Activated naive CD4-positive, alpha-beta T cell treated with anti-CD3 and anti-CD28 coated beads for 36 hours (primary cell): ENCODE measurements around the gene OR10A2. TPM values are rescaled to one million over a fixed set of nuclear protein-coding genes. Genes with fewer than 3 reads are reported as not detected.
"Not testable (repeated sequence)": the region's sequence is repeated elsewhere in the genome, so short reads cannot be mapped to it uniquely, and the experiment has no call there.

Experiments used
- CTCF ChIA-PET: fragments of 350-600 bp; sonication (Branson Sonifier 250); formaldehyde crosslinking; loops from one replicate; lab custom pipeline; 2021; ENCODE audit warnings: antibody characterized with exemption; lab: Charles Lee
- DNase-seq: peaks from one replicate; pipeline ENCODE4 v3.0.0-alpha.2; 2020
- H3K27ac Mint-ChIP-seq: one replicate; pipeline ENCODE4 v1.8.0; 2021; ENCODE audit warnings: mild to moderate bottlenecking, mixed read lengths
- H3K27me3 Mint-ChIP-seq: one replicate; pipeline ENCODE4 v1.8.0; 2021; ENCODE audit warnings: low read depth, mixed read lengths
- H3K36me3 Mint-ChIP-seq: one replicate; pipeline ENCODE4 v1.8.0; 2021; ENCODE audit warnings: low read depth, mixed read lengths
- H3K4me1 Mint-ChIP-seq: one replicate; pipeline ENCODE4 v1.8.0; 2021; ENCODE audit warnings: low read depth, mixed read lengths
- H3K4me3 Mint-ChIP-seq: one replicate; pipeline ENCODE4 v1.8.0; 2021; ENCODE audit warnings: mild to moderate bottlenecking, moderate library complexity, mixed read lengths
- H3K9me3 Mint-ChIP-seq: one replicate; pipeline ENCODE4 v1.8.0; 2021; ENCODE audit warnings: mixed read lengths
- intact Hi-C: fragments of 100-400 bp; cut with micrococcal nuclease; formaldehyde crosslinking; loops from one replicate; pipeline ENCODE4 v1.15.1; 2023
- total RNA-seq, 2 experiments: library from RNA; stranded (reverse); gene quantifications; one replicate each; pipeline ENCODE4 v1.2.3, GENCODE V29; 2021

OR10A2 gene
- total RNA-seq, 2 experiments from 2014 or later = not detected

DNA sequence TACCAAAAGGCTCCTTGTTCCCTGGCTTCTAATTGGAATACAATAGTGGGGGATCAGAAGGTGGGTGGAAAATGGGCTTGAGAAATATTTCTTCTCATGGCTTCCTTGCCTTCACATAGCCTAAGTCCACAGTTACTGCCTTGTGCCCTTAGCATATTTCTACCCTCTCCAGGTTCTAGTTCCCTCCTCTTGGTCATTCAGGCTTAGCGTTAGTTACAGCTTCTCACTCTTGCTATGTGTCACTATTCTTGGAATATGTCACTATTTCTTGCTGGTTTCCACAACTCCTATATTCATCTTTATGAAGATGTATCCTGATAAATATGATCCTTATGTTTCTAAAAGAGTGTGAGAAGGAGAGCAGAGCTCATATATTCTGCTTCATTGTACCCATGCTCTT is 27.0 kb downstream of the OR10A2 start:
- Mint-ChIP-seq H3K36me3 (no peaks in the 10 kb centered on the region), H3K27ac (no peak overlapping the region), H3K4me1 (no peaks in the 10 kb centered on the region), H3K9me3 (no peaks in the 10 kb centered on the region), H3K4me3 (no peak overlapping the region), H3K27me3 (peaks cover 11% of the 10 kb centered on the region)
- intact Hi-C loops = no loop called here
- CTCF ChIA-PET = interaction anchor here (0.6 to 1.4 kb wide), 4 partner anchors 13 to 1583 kb away, joined by 3 to 4 read pairs (median 4); no protein-coding TSS in a partner anchor
- DNase-seq = no peak

DNA sequence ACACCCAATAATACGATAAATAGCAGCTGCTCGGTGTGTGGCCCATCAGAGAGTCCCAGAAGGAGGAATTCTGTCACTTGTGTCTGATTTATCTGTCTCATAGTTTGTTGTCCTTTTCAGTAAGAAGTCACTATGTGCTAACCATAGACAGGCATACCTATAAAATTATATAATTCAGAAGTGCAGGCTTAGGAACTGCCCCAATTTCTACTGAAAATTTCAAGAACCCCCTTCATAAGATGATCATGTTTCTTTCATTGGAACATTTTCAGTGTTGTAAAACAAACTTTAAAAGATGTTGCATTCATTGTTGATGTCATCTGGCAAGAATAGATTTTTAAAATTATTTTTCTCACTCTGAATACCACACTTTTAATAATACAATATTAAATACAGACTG is 29.5 kb downstream of the OR10A2 start, which contains the start of gene OR2D2:
OR2D2 (minus strand) TSS at position 101 of the 400 bp plus-strand sequence; CDS start at position 101, 0 bp downstream.
- no peak within 1 kb of the TSS for H3K27ac Mint-ChIP-seq
- no peak for DNase-seq
- intact Hi-C loops = no loop called here
- H3K27me3 Mint-ChIP-seq = peaks cover 11% of the 10 kb centered on the region
- CTCF ChIA-PET = no interaction called here
- no peaks in the 10 kb centered on the region for H3K36me3 Mint-ChIP-seq
- no peaks in the 10 kb centered on the region for H3K4me1 Mint-ChIP-seq
- no peaks in the 10 kb centered on the region for H3K9me3 Mint-ChIP-seq
- H3K4me3 Mint-ChIP-seq = no peak within 1 kb of the TSS

DNA sequence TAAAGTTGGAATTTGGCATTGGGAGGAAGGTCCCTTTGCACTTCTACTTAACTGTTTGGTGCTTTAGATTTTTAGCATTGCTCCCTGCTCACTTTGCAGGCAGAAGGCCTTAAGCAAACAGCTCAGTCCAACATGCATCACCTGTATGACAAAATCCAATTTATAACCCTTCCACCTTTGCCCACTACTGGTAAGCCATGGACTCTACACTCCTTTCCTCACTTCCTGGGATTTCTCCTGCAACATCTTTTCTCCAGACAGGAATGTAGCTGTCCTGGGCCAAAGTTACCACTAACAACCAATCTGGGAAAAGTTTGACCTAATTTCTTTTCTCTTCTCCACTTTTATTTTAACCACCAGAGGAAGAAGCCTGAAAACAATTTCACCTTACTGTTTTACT is 31.2 kb downstream of the OR10A2 start:
- Mint-ChIP-seq H3K4me3 (no peak overlapping the region), H3K9me3 (no peaks in the 10 kb centered on the region), H3K36me3 (no peaks in the 10 kb centered on the region), H3K27ac (no peak overlapping the region), H3K4me1 (no peaks in the 10 kb centered on the region), H3K27me3 (peaks cover 14% of the 10 kb centered on the region)
- no peak for DNase-seq
- CTCF ChIA-PET = no interaction called here
- intact Hi-C loops = no loop called here

DNA sequence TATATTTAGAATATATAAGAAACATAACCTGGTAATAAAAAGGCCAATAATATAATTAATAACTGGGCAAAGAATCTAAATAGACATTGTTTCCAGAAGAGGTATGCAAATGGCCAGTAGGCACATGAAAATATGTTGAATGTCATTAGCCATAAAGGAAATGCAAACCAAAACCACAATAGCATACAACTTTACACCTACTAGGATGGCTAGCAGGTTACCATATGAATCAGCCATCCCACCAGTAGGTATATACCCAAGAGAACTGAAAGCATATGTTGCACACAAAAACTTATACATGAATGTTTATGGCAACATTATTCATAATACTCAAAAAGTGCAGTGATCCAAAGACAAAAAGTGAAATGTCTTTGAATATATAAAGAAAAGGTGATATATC is 32.2 kb downstream of the OR10A2 start:
- CTCF ChIA-PET = no interaction called here

DNA sequence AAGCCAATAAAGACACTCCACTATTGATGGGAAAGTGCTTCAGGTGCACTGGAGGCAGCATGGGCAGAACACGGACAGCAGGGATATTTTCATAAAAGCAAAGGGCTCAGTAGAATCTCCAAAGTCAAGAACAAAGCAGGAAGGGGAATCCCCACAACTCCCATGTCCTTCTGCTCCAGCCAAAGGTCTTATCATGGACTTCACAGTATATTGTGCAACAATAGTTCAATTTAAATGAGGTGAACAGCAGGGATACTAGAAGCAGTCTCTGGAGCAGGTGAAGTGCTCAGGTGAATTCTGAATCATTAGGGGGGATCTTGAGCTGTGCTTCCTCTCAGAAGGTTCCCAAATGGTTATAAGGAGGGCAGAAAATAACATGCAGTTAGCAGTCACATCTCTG is 36.1 kb downstream of the OR10A2 start:
- no peak for DNase-seq
- peaks cover 2% of the 10 kb centered on the region for H3K27me3 Mint-ChIP-seq
- H3K4me3 Mint-ChIP-seq = no peak overlapping the region
- intact Hi-C loops = no loop called here
- no peaks in the 10 kb centered on the region for H3K9me3 Mint-ChIP-seq
- H3K36me3 Mint-ChIP-seq = no peaks in the 10 kb centered on the region
- no peaks in the 10 kb centered on the region for H3K4me1 Mint-ChIP-seq
- H3K27ac Mint-ChIP-seq = no peak overlapping the region
- CTCF ChIA-PET = no interaction called here

More for the DNA sequence above, 32.2 kb downstream of the OR10A2 start:
- H3K4me3 Mint-ChIP-seq = no peak overlapping the region
- H3K4me1 Mint-ChIP-seq = no peaks in the 10 kb centered on the region
- DNase-seq = no peak
- intact Hi-C loops = no loop called here
- H3K9me3 Mint-ChIP-seq = no peaks in the 10 kb centered on the region
- no peaks in the 10 kb centered on the region for H3K36me3 Mint-ChIP-seq
- H3K27ac Mint-ChIP-seq = no peak overlapping the region
- H3K27me3 Mint-ChIP-seq = peaks cover 14% of the 10 kb centered on the region

DNA sequence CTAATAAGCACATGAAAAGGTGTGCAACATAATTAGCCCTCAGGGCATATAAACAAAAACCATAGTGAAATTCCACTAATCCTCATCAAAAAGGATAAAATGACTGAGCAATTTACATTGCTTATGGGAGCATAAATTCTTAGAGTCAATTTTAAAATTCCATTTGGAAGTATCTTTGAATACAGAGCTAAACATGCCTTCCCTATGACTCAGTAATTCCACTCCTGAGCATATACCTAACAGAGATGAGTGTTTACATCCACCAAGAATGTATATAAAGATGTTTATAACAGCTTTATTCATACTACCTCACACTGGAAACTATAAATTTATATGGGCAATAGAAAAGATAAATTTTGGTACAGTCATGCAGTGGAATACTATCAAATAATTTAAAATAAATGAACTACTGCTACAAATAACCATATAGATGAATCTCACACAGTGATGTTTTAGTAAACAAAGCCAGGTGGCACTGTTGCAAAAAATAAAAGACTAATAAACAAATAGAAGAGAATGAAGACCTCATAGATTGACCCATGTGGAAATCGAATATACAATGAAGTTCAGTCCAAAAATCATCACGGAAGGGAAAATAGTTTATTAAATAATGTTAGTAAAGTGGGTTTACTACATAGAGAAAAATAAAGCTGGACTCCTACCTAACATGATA is 37.6 kb downstream of the OR10A2 start:
- no peak overlapping the region for H3K4me3 Mint-ChIP-seq
- no peaks in the 10 kb centered on the region for H3K4me1 Mint-ChIP-seq
- H3K27ac Mint-ChIP-seq = no peak overlapping the region
- CTCF ChIA-PET = interaction anchor here (0.7 to 1.4 kb wide), 2 partner anchors 88 to 127 kb away, joined by 3 to 4 read pairs; no protein-coding TSS in a partner anchor
- H3K27me3 Mint-ChIP-seq = peaks cover 2% of the 10 kb centered on the region
- H3K36me3 Mint-ChIP-seq = no peaks in the 10 kb centered on the region
- DNase-seq = no peak
- intact Hi-C loops = no loop called here
- no peaks in the 10 kb centered on the region for H3K9me3 Mint-ChIP-seq

DNA sequence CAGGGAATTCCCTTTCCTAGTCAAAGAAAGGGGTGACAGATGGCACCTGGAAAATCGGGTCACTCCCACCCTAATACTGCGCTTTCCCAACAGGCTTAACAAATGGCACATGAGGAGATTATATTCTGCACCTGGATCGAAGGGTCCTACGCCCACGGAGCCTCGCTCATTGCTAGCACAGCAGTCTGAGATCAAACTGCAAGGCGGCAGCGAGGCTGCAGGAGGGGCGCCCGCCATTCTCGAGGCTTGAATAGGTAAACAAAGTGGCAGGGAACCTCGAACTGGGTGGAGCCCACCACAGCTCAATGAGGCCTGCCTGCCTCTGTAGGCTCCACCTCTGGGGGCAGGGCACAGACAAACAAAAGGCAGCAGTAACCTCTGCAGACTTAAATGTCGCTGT is 41.9 kb downstream of the OR10A2 start:
- DNase-seq, intact Hi-C loops, H3K27ac Mint-ChIP-seq, H3K36me3 Mint-ChIP-seq, H3K27me3 Mint-ChIP-seq, H3K4me3 Mint-ChIP-seq, H3K9me3 Mint-ChIP-seq, H3K4me1 Mint-ChIP-seq: not testable (repeated sequence)
- CTCF ChIA-PET = interaction anchor here (0.8 kb wide), 1 partner anchor 93 kb away, joined by 3 read pairs; no protein-coding TSS in a partner anchor

DNA sequence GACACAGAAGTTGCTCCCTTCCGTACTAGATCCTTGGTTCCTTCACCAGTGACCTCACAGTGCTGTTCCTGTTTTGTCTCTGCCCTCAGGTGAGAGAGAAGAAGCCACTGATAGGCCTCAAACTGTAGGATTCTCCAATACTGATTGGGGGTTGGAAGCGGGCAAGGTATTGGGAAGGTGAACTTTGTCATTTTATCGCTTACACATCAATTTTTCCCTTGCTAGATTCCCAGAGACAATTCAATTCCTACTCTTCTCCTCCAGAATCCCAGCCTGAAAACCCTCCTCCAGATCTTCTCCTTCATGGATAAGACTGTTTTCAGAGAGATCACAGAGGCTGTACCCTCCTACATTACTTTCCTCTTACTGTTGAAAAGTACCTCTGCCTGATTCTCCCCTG is 48.5 kb downstream of the OR10A2 start:
- no peak overlapping the region for H3K27ac Mint-ChIP-seq
- no peak overlapping the region for H3K4me3 Mint-ChIP-seq
- H3K27me3 Mint-ChIP-seq = no peaks in the 10 kb centered on the region
- DNase-seq = no peak
- H3K9me3 Mint-ChIP-seq = no peaks in the 10 kb centered on the region
- no peaks in the 10 kb centered on the region for H3K36me3 Mint-ChIP-seq
- no peaks in the 10 kb centered on the region for H3K4me1 Mint-ChIP-seq
- intact Hi-C loops = no loop called here
- CTCF ChIA-PET = interaction anchor here (1.2 kb wide), 1 partner anchor 157 kb away, joined by 3 read pairs; no protein-coding TSS in a partner anchor

DNA sequence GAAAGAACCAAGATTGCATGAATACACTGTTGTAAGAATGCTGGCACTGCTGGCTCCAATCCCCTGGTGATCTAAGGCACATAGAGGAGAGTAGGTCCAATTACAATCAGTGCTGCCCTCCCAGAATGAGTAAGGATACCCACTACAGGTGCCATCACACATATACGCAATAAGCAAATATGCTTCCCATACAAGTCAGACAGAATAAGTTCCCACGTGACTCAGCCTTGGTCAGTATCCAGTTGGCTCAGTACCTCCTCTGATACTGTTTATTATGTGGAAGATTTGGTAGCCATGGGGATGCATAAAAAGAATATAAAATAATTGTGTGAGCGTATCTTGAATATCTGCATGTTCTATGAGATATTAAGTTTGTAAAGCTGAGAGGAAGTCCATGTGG is 49.1 kb downstream of the OR10A2 start:
- DNase-seq = no peak
- no peaks in the 10 kb centered on the region for H3K27me3 Mint-ChIP-seq
- no peaks in the 10 kb centered on the region for H3K9me3 Mint-ChIP-seq
- H3K27ac Mint-ChIP-seq = no peak overlapping the region
- intact Hi-C loops = no loop called here
- CTCF ChIA-PET = interaction anchor here (1.2 kb wide), 1 partner anchor 157 kb away, joined by 3 read pairs; no protein-coding TSS in a partner anchor
- no peaks in the 10 kb centered on the region for H3K4me1 Mint-ChIP-seq
- H3K36me3 Mint-ChIP-seq = no peaks in the 10 kb centered on the region
- H3K4me3 Mint-ChIP-seq = no peak overlapping the region

DNA sequence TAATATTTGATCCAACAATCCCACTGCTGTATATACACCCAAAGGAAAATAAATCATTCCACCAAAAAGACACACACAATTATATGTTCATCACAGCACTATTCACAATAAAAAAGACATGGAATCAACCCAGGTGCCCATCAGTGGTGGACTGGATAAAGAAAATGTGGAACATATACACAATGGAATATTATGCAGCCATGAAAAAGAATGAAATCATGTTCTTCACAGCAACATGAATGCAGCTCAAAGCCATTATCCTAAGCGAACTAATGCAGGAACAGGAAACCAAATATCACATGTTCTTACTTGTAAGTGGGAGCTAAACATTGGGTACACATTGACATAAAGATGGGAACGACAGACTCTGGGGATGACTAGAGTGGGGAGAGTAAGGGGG is 56.8 kb downstream of the OR10A2 start:
- intact Hi-C loops = loop anchor here (10.0 kb wide), 1 partner anchor 105 kb away; no protein-coding TSS in a partner anchor
- H3K4me3 Mint-ChIP-seq = no peak overlapping the region
- no peaks in the 10 kb centered on the region for H3K4me1 Mint-ChIP-seq
- H3K36me3 Mint-ChIP-seq = no peaks in the 10 kb centered on the region
- H3K27ac Mint-ChIP-seq = no peak overlapping the region
- H3K9me3 Mint-ChIP-seq = peaks cover 2% of the 10 kb centered on the region
- DNase-seq = no peak
- CTCF ChIA-PET = no interaction called here
- H3K27me3 Mint-ChIP-seq = peaks cover 11% of the 10 kb centered on the region

DNA sequence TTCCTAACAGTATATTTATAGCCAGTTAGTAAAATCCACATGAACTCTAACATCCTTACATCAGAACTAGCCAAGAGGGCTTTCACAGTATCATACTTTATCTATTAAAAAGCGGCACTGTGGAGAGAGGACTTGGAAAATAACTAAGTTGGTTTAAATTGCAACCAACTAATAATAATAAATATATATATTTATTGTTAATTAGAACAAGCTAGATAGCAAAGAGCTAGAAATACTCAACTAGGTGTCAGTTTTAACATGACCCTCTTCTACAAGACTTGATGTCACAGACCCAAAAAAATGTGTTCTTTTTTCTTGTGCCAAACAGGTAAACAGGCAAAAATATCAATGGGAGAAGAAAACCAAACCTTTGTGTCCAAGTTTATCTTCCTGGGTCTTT is 57.8 kb downstream of the OR10A2 start, which contains the start of gene OR2D3:
OR2D3 (plus strand) TSS at position 301 of the 400 bp plus-strand sequence; CDS start at position 301, 0 bp downstream.
- Mint-ChIP-seq H3K27ac (no peak within 1 kb of the TSS), H3K36me3 (no peaks in the 10 kb centered on the region), H3K4me1 (peaks cover 2% of the 10 kb centered on the region), H3K27me3 (peaks cover 15% of the 10 kb centered on the region), H3K9me3 (peaks cover 2% of the 10 kb centered on the region), H3K4me3 (no peak within 1 kb of the TSS)
- DNase-seq = no peak
- intact Hi-C loops = loop anchor here (10.0 kb wide), 1 partner anchor 106 kb away; no protein-coding TSS in a partner anchor
- CTCF ChIA-PET = interaction anchor here (1.1 kb wide), 1 partner anchor 108 kb away, joined by 3 read pairs; no protein-coding TSS in a partner anchor
